SJCRH30 (cell line): Measurements from ENCODE around the gene DDX1. TPM values are rescaled to one million over a fixed set of nuclear protein-coding genes. Genes with fewer than 3 reads are reported as not detected.

Source experiments
- DNase-seq, 2 experiments: peaks; one replicate each; pipeline ENCODE4 v3.0.0-alpha.2; 2015 to 2020
- H3K27ac ChIP-seq: fragments of 250-450 bp; sonication (Bioruptor Pico); 2 replicates; pipeline ENCODE4 v1.5.1; 2020; ENCODE audit warnings: mild to moderate bottlenecking, moderate library complexity
- H3K27me3 ChIP-seq: fragments of 250-450 bp; sonication (Bioruptor Pico); 2 replicates; pipeline ENCODE4 v1.5.1; 2020; ENCODE audit warnings: mild to moderate bottlenecking, moderate library complexity
- H3K36me3 ChIP-seq: fragments of 250-450 bp; sonication (Bioruptor Pico); 2 replicates; pipeline ENCODE4 v1.5.1; 2020; ENCODE audit warnings: mild to moderate bottlenecking, moderate library complexity
- H3K4me1 ChIP-seq: fragments of 250-450 bp; sonication (Bioruptor Pico); 2 replicates; pipeline ENCODE4 v1.5.1; 2020; ENCODE audit warnings: mild to moderate bottlenecking, moderate library complexity
- H3K4me3 ChIP-seq: fragments of 250-450 bp; sonication (Bioruptor Pico); 2 replicates; pipeline ENCODE4 v1.5.1; 2020; ENCODE audit warnings: mild to moderate bottlenecking, moderate library complexity
- H3K9me3 ChIP-seq: fragments of 250-450 bp; sonication (Bioruptor Pico); replicated peaks from 2 replicates; pipeline ENCODE4 v1.5.1; 2020; ENCODE audit warnings: mild to moderate bottlenecking, moderate library complexity
- total RNA-seq: library from RNA; depleted of rRNA; stranded (reverse); fragments of >200 nt; shearing (Covaris generic); gene quantifications from 2 replicates; pipeline ENCODE4 v1.2.3, GENCODE V29; 2014

The DDX1 gene
- total RNA-seq, 1 experiment from 2014 or later: 139 TPM

GRCh38 chr2:15655123-15655887, 63.6 kb downstream of the DDX1 start:
- Histone ChIP-seq H3K36me3 (no peaks in the 10 kb centered on the region), H3K4me1 (no peaks in the 10 kb centered on the region), H3K4me3 (no peak overlapping the region), H3K27me3 (no peaks in the 10 kb centered on the region), H3K27ac (no peak overlapping the region), H3K9me3 (0 out of 2 replicates have a peak, but pooled peaks cover 3% of the 10 kb centered on the region)
- DNase-seq: no peak

- Histone ChIP-seq H3K4me3 (no peak overlapping the region), H3K9me3 (0 out of 2 replicates have a peak, but pooled peaks cover 3% of the 10 kb centered on the region), H3K4me1 (no peaks in the 10 kb centered on the region), H3K27ac (no peak overlapping the region), H3K36me3 (no peaks in the 10 kb centered on the region), H3K27me3 (no peaks in the 10 kb centered on the region)
- DNase-seq: no peak
These were observed 64.4 kb downstream of the DDX1 start for GRCh38 chr2:15656090-15656489.

GRCh38 chr2:15657759-15658158, 66.1 kb downstream of the DDX1 start:
- no peaks in the 10 kb centered on the region for H3K27me3 ChIP-seq

GRCh38 chr2:15658911-15659310, 67.2 kb downstream of the DDX1 start:
- Histone ChIP-seq H3K27ac (no peak overlapping the region), H3K9me3 (0 out of 2 replicates have a peak, but pooled peaks cover 6% of the 10 kb centered on the region), H3K27me3 (no peaks in the 10 kb centered on the region), H3K36me3 (no peaks in the 10 kb centered on the region), H3K4me1 (no peaks in the 10 kb centered on the region), H3K4me3 (no peak overlapping the region)
- DNase-seq: no peak

More at GRCh38 chr2:15657759-15658158, 66.1 kb downstream of the DDX1 start:
- H3K27ac ChIP-seq: no peak overlapping the region
- H3K4me1 ChIP-seq: no peaks in the 10 kb centered on the region
- no peak for DNase-seq
- H3K36me3 ChIP-seq: no peaks in the 10 kb centered on the region
- H3K4me3 ChIP-seq: no peak overlapping the region
- H3K9me3 ChIP-seq: 0 out of 2 replicates have a peak, but pooled peaks cover 3% of the 10 kb centered on the region

GRCh38 chr2:15660491-15661294, 69.0 kb downstream of the DDX1 start:
- Histone ChIP-seq H3K36me3 (no peaks in the 10 kb centered on the region), H3K4me1 (no peaks in the 10 kb centered on the region), H3K9me3 (0 out of 2 replicates have a peak, but pooled peaks cover 7% of the 10 kb centered on the region), H3K4me3 (no peak overlapping the region), H3K27ac (no peak overlapping the region), H3K27me3 (no peaks in the 10 kb centered on the region)
- no peak for DNase-seq

- DNase-seq: no peak
- no peaks in the 10 kb centered on the region for H3K36me3 ChIP-seq
- H3K27ac ChIP-seq: no peak overlapping the region
- H3K4me3 ChIP-seq: no peak overlapping the region
- H3K27me3 ChIP-seq: no peaks in the 10 kb centered on the region
- H3K9me3 ChIP-seq: 0 out of 2 replicates have a peak, but pooled peaks cover 7% of the 10 kb centered on the region
- H3K4me1 ChIP-seq: no peaks in the 10 kb centered on the region
These were observed 69.6 kb downstream of the DDX1 start for GRCh38 chr2:15661295-15661569.

- Histone ChIP-seq H3K4me3 (no peak overlapping the region), H3K36me3 (no peaks in the 10 kb centered on the region), H3K27me3 (no peaks in the 10 kb centered on the region), H3K27ac (no peak overlapping the region), H3K9me3 (0 out of 2 replicates have a peak, but pooled peaks cover 7% of the 10 kb centered on the region), H3K4me1 (peaks cover 2% of the 10 kb centered on the region; the same call in 1 of the 2 replicates)
- DNase-seq: no peak
These were observed 70.4 kb downstream of the DDX1 start for GRCh38 chr2:15662026-15662425.

GRCh38 chr2:15662579-15662978, 70.9 kb downstream of the DDX1 start:
- Histone ChIP-seq H3K27ac (no peak overlapping the region), H3K4me1 (peaks cover 8% of the 10 kb centered on the region), H3K9me3 (0 out of 2 replicates have a peak, but pooled peaks cover 7% of the 10 kb centered on the region), H3K27me3 (no peaks in the 10 kb centered on the region), H3K36me3 (no peaks in the 10 kb centered on the region), H3K4me3 (no peak overlapping the region)
- DNase-seq: no peak

GRCh38 chr2:15663802-15664201, 72.1 kb downstream of the DDX1 start:
- peaks cover 20% of the 10 kb centered on the region for H3K4me1 ChIP-seq

GRCh38 chr2:15664273-15665066, 72.8 kb downstream of the DDX1 start:
- Histone ChIP-seq H3K27me3 (no peaks in the 10 kb centered on the region), H3K9me3 (0 out of 2 replicates have a peak, but pooled peaks cover 4% of the 10 kb centered on the region), H3K4me1 (peaks cover 27% of the 10 kb centered on the region), H3K27ac (no peak overlapping the region), H3K36me3 (no peaks in the 10 kb centered on the region), H3K4me3 (no peak overlapping the region)
- peak in 1 of 2 experiments; percentile 25 for DNase-seq

More at GRCh38 chr2:15663802-15664201, 72.1 kb downstream of the DDX1 start:
- H3K9me3 ChIP-seq: 0 out of 2 replicates have a peak, but pooled peaks cover 5% of the 10 kb centered on the region
- no peak for DNase-seq
- no peaks in the 10 kb centered on the region for H3K36me3 ChIP-seq
- H3K4me3 ChIP-seq: no peak overlapping the region
- no peaks in the 10 kb centered on the region for H3K27me3 ChIP-seq
- no peak overlapping the region for H3K27ac ChIP-seq

- Histone ChIP-seq H3K27ac (no peak overlapping the region), H3K4me1 (peaks cover 28% of the 10 kb centered on the region), H3K27me3 (no peaks in the 10 kb centered on the region), H3K9me3 (0 out of 2 replicates have a peak, but pooled peaks cover 4% of the 10 kb centered on the region), H3K36me3 (no peaks in the 10 kb centered on the region), H3K4me3 (no peak overlapping the region)
- DNase-seq: no peak
These were observed 73.6 kb downstream of the DDX1 start for GRCh38 chr2:15665067-15665942.

- DNase-seq: no peak
- H3K4me1 ChIP-seq: peaks cover 28% of the 10 kb centered on the region
These were observed 74.3 kb downstream of the DDX1 start for GRCh38 chr2:15665943-15666460.

More at GRCh38 chr2:15665943-15666460, 74.3 kb downstream of the DDX1 start:
- H3K9me3 ChIP-seq: 0 out of 2 replicates have a peak, but pooled peaks cover 4% of the 10 kb centered on the region
- H3K4me3 ChIP-seq: no peak overlapping the region
- no peak overlapping the region for H3K27ac ChIP-seq
- no peaks in the 10 kb centered on the region for H3K27me3 ChIP-seq
- H3K36me3 ChIP-seq: no peaks in the 10 kb centered on the region
